ENCODE results near the gene EVA1C. TPM values are rescaled to one million over a fixed set of nuclear protein-coding genes. Genes with fewer than 3 reads are reported as not detected.

The EVA1C gene
- total RNA-seq, 1 donor from 2014 or later = 2.1 TPM

- Mint-ChIP-seq H3K9me3 (peaks cover 26% of the 10 kb centered on the region), H3K4me3 (no peak overlapping the region), H3K36me3 (peaks cover 22% of the 10 kb centered on the region), H3K27me3 (ENCODE audit: low read depth) (no peaks in the 10 kb centered on the region), H3K27ac (no peak overlapping the region), H3K4me1 (no peaks in the 10 kb centered on the region)
- no peak for DNase-seq (ENCODE audit: low spot score in 2 of 2, unreplicated experiment in 2 of 2)
- TF ChIP-seq, protein P1, sequence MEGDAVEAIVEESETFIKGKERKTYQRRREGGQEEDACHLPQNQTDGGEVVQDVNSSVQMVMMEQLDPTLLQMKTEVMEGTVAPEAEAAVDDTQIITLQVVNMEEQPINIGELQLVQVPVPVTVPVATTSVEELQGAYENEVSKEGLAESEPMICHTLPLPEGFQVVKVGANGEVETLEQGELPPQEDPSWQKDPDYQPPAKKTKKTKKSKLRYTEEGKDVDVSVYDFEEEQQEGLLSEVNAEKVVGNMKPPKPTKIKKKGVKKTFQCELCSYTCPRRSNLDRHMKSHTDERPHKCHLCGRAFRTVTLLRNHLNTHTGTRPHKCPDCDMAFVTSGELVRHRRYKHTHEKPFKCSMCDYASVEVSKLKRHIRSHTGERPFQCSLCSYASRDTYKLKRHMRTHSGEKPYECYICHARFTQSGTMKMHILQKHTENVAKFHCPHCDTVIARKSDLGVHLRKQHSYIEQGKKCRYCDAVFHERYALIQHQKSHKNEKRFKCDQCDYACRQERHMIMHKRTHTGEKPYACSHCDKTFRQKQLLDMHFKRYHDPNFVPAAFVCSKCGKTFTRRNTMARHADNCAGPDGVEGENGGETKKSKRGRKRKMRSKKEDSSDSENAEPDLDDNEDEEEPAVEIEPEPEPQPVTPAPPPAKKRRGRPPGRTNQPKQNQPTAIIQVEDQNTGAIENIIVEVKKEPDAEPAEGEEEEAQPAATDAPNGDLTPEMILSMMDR (IDR thresholded peaks at IDR 0.05; ENCODE audit: unreplicated experiment) = no peak
Measured at GRCh38 chr21:32562426-32562825, 149.9 kb downstream of the EVA1C start.

DNA sequence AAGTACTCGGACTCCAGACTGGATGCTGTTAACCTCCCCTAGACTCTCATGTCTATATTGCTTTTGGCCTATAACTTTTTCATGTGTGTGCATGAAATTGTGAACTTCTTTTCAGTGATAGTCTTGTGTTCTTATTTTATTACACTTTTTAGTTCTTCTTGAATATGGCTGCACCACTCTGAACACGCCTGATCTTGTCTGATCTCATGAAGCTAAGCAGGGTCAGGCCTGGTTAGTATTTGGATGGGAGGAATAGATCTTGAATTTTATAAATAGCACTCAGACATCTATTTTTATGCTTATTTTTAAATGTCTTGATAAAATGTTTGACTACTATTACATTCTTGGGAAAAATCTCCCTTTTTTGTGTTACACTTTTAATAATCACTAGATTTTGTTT, 150.4 kb downstream of the EVA1C start:
- H3K4me3 Mint-ChIP-seq = no peak overlapping the region
- no peaks in the 10 kb centered on the region for H3K4me1 Mint-ChIP-seq
- TF ChIP-seq, protein P1 (IDR thresholded peaks at IDR 0.05; ENCODE audit: unreplicated experiment) = no peak
- peaks cover 26% of the 10 kb centered on the region for H3K9me3 Mint-ChIP-seq
- H3K36me3 Mint-ChIP-seq = peaks cover 22% of the 10 kb centered on the region
- DNase-seq (ENCODE audit: low spot score in 2 of 2, unreplicated experiment in 2 of 2) = no peak
- no peak overlapping the region for H3K27ac Mint-ChIP-seq
- no peaks in the 10 kb centered on the region for H3K27me3 Mint-ChIP-seq (ENCODE audit: low read depth)

Other genes with a start within 250 kb of the EVA1C start
- gene MIS18A, start 133.7 kb upstream of the EVA1C start, total RNA-seq = 18.9 to 19.8 TPM (median 19.0 TPM) in 3 replicates
- gene MRAP, start 113.9 kb upstream of the EVA1C start, total RNA-seq = not detected in 3 replicates
- gene URB1, start 19.7 kb upstream of the EVA1C start, total RNA-seq = 21.8 to 23.4 TPM (median 22.2 TPM) in 3 replicates
- 1.4 to 1.6 TPM (median 1.5 TPM) in 3 replicates for gene TCP10L, start 172.8 kb downstream of the EVA1C start, total RNA-seq
- 29.4 to 33.0 TPM (median 30.4 TPM) in 3 replicates for gene CFAP298, start 199.7 kb downstream of the EVA1C start, total RNA-seq

Measured in mesothelial cell of epicardium (in vitro differentiated cells).